NCI-H345 treated with DMSO at 0.1 percent for 48 hours (cell line): Measurements from ENCODE around the gene DRAP1.
A peak's percentile ranks its signal among the peaks of the same experiment; 100 is the strongest.
"Not testable (repeated sequence)": the region's sequence is repeated elsewhere in the genome, so short reads cannot be mapped to it uniquely, and the experiment has no call there.

Source experiments
- DNase-seq: peaks from one replicate; lab custom pipeline; 2025; ENCODE audit not compliant: unreplicated experiment; lab: John Stamatoyannopoulos, UW

The DRAP1 gene

DNA sequence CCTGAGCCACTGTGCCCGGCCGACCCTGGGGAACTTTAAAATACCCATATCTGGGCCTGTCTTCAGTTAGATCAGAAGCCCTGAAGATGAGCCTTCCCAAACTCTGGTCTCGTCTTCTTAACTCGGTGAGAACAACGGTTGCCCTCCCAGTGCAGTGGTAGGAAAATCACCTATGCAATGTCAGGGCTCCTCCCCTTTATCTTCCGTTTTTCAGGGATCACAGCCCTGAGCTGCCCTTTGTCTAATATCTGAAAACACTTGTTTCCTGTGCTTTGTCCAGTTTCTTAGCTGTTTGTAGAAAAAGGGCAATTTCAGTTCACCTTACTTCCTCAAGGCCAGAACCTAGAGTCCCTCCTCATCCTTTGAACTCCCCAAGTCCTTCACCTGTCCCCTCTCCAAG lies 9.4 kb downstream of the DRAP1 start:
- no peak for DNase-seq

DNA sequence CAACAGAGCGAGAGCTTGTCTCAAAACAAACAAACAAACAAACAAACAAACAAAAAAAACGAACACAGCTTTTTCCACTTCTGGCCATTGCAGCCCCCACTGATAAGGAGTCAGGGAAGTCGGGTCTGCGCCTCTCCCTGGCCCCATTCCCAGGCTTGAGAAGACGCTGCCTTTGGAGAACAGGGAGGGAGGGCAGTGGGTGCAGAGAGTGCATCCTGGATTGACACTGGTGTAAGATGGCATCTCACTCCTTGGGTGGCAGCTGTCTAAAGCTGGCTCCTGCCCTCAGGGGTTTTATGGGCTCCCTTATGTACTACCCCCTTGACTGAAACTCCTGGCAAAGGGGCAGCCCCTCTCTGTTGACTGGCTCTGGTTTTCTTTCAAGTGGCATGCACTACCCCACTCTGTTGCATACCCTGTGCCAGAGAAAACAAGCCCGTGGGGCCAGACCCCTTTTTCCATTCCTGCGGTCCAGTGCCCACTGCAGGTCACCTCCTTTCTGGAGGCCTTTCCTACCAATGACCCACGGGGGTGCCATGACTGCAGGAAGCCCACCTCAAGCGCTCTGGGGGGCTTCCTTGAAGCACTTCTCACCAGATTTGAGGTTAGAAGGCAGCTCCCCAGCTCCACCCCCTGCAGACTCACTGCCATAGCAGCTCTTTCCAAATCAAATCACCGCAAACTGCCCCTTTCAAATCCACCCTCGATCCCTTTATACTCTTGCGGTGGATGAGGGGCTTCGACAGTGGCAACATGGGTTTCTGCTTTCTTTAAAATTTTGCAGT lies 12.7 kb downstream of the DRAP1 start:
- DNase-seq, result no peak

DNA sequence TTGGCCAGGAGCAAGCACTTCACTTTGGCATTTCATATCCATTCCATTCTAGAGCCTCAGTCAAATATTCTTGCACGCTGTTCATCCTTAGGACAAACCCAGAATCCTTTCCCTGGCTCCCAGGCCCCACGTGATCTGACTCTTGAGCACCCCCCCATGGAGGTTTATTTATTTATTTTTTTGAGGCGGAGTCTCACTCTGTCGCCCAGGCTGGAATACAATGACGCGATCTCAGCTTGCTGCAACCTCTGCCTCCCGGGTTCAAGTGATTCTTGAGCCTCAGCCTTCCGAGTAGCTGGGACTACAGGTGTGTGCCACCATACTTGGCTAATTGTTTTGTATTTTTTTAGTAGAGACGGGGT lies 13.3 kb downstream of the DRAP1 start:
- DNase-seq, result peak; percentile 7

DNA sequence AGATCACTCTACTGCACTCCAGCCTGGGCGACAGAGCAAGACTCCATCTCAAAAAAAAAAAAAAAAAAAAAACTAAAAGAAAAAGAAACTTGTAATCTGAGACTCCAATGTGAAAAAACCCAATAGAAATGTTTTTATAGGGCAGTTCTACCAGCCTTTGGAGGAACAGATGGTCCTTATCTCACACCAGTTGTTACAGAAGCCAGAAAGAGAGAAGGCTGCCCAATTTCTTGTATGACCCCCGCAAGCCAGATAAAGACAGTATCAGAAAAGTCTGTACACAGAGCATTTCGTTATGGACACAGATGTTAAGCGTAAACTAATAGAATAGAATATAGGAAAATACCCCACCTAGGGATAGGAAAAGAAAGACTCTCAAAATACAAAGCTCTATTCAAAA lies 14.8 kb downstream of the DRAP1 start:
- no peak for DNase-seq

DNA sequence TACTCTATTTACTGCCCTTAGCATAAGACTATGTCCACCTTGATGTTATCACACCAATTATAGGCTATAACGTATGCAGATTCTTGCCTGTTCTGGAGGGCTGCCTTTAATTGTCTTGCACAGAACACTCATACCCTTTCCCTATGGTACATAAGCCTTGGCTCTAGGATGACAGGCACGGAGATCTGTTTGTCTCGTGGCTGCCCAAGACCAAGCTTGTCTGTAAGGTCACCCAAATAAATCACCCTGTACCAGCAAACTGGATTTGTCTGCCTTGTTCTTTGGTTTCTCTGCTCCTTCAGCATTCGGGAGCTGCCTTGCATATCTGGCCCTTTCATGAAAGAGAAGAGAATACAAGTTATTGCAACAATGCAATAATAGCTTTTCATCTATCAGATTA lies 18.5 kb downstream of the DRAP1 start:
- DNase-seq, result no peak

DNA sequence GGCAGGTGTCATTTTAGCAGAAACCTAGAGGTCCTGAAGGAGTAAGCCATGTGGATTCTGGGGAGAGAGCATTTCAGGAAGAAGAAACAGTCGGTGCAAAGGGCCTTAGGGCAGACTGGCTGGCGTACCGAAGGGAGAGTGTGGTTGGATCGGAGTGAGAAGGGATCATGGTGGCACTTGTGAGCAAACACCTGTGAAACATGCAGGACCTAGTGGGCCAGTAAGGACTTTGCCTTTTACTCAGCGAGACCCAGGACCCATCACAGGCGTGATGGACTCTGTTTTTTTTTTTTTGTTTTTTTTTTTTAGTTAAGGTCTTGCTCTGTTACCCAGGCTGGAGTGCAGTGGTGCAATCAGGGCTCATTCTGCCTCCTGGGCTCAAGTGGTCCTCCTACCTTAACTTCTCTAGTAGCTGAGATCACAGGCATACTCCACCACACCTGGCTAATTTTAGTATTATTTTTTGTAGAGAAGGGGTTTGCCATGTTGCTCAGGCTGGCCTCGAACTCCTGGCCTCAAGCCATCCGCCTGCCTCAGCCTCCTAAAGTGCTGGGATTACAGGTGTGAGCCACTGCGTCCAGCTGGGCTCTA lies 22.6 kb downstream of the DRAP1 start:
- no peak for DNase-seq

DNA sequence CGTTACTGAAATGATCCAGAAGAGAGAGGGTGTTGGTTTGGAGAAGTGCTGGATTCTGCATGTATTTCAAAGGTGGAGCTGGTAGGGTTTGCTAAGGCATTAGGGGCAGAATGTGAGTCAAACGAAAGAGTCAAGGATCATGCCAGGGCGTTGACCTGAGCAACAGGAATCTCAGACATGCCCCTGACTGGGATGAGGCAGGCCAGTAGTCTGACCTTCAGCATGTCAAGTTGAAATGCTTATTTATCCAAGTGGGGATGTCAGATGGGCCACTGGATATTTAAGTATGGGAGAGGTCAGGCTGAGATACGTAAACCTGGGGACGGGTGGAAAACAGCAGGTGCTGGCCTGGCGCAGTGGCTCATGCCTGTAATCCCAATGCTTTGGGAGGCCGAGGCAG lies 23.3 kb downstream of the DRAP1 start:
- DNase-seq, result no peak

DNA sequence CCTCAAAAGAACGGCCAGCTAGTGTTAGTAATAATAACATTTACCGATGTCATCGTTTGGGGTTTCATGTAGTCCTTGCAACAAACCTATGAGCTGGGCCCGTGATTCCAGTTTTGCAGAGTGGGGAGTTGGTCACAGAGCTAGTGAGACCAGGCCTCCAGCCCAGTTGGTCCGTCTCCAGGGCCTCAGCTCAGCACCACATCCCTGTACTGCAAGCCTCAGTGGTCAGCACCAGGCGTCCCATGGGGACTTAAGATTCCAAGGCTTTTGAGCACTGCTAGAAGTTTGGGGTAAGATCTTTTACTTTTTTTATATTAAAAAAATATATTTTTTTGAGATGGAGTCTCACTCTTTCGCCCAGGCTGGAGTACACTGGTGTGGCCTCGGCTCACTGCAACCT lies 25.0 kb downstream of the DRAP1 start:
- no peak for DNase-seq

DNA sequence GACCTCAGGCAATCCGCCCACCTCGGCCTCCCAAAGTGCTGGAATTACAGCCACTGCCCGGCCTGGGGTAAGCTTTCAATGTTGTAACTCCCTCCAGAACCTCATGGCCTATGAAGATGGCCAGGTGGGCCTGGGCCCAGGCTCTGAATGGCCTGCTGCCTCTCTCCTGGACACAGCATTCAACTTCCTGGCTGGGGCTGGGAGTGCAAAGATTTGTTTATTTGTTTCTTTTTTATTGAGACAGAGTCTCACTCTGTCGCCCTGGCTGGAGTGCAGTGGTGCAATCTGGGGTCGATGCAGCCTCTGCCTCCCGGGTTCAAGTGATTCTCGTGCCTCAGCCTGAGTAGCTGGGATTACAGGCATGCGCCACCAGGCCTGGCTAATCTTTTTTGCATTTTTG lies 25.5 kb downstream of the DRAP1 start:
- no peak for DNase-seq

DNA sequence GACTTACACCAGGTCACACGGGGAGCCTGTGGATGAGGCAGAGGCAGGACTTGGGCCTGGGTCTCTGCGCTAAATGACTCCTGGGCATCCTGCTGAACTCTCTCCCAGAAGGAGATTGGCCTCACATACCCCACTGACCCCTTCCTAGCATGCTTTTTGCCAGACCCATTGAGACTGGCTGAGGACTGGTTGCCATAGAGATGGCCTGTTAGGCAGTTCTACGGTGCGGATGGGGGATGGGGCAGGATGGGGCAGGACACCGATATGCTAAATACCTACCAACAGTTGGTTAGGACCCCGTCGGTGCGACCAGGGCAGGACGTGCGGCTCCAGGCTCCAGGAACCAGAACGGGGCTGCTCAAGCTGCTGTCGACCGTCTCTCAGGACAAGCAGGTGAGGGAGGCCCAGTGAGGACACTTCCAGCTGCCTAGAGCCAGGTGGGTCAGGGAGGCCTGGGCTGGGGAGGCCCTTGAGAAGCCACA lies 26.2 kb downstream of the DRAP1 start, which contains the start of gene TSGA10IP:
TSGA10IP (plus strand) TSS at position 51 of the 482 bp plus-strand sequence; CDS start at position 247, 196 bp downstream.
- no peak for DNase-seq

DNA sequence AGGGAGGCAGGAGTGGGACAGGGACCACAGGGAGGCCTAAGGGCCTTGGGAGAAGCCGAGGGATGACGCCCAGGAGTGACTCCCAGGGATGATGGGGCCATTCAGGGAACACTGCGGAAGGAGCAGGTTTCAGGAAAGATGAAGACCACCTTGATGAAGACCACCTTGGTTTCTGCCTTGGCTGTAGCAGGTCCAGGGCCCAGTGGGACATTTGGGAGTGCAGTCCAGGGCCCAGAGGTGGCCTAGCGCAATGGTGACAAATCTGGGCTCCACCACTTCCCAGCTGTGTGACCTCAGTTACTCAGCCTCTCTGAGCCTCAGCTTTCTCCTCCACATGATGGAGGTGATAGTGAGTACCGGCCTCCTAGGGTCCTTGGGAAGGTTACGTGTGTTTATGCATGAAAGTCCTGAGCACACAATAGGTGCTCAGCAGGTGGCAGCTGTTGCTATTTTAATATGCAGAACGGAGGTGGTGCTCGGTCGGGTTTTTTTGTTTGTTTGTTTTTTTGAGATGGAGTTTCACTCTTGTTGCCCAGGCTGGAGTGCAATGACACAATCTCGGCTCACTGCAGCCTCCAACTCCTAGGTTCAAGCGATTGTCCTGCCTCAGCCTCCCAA lies 26.8 kb downstream of the DRAP1 start:
- DNase-seq, result no peak

DNA sequence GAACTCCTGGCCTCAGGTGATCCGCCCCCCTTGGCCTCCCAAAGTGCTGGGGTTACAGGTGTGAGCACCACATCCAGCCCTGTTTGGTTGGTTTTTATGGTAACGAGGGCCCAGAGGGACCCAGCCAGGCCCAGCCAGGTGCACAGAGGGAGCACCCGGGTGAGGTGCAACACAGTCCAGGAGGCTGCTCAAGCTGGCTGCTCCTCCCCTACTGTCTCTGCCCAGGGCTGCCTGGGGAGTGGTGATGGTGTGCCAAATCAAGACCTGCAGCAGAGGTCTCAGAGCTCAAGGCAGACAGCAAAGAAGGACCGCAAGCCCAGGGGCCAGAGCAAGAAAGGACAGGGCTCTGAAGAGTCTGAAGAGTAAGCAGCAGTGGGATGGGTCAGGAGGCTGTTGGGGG lies 27.4 kb downstream of the DRAP1 start:
- no peak for DNase-seq

DNA sequence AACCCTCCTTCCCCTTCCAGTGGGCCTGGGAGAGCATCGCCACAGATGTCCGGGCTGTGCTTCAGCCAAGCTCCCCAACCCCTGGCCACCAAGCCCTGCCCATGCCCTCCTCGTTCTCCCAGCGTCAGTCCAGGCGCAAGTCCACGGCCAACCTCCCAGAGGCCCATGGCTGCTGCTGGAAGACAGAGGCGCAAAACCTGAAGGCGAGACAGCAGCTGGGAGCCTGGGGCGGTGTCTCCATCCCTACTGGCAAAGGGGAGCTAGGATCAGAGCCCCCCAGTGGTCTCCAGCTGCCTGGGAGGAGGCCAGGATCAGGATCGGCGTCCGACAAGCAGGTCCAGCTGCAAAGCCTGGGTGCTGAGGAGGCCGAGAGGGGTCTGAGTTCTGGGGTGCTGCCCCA lies 27.9 kb downstream of the DRAP1 start:
- DNase-seq, result no peak

DNA sequence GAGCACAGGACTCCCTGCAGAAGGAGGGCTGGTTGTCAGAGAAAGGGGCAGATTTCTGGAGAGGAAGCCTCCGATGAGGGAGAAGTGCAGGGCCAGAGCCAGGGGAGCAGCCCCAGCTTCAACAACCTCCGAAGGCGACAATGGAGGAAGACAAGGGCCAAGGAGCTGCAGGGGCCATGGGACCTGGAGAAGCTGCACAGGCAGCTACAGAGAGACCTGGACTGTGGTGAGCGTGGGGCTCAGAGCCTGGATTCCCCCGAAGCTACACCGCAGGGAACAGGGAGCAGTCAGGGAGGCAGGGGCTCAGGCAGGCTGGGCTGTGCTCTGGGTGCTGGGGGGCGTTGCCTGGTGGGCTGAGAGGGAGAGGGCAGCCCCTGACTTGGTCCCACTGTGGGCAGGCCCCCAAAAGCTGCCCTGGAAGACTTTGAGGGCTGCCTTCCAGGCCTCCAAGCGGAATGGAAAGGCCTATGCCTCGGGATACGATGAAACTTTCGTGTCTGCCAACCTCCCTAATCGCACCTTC lies 28.4 kb downstream of the DRAP1 start:
- DNase-seq, result no peak

DNA sequence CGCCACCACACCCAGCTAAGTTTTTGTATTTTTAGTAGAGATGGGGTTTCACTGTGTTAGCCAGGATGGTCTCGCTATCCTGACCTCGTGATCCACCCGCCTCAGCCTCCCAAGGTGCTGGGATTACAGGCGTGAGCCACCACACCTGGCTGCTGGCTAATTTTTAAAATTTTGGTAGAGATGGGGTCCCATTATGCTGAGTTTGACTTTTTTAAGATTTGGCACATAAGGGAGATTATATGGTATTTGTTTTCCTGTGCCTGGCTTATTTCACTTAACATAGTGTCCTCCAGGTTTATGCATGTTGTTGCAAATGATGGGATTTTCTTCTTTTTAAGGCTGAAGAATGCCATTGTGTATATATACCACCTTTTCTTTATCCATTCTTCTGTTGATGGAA lies 31.5 kb downstream of the DRAP1 start:
- not testable (repeated sequence) for DNase-seq

DNA sequence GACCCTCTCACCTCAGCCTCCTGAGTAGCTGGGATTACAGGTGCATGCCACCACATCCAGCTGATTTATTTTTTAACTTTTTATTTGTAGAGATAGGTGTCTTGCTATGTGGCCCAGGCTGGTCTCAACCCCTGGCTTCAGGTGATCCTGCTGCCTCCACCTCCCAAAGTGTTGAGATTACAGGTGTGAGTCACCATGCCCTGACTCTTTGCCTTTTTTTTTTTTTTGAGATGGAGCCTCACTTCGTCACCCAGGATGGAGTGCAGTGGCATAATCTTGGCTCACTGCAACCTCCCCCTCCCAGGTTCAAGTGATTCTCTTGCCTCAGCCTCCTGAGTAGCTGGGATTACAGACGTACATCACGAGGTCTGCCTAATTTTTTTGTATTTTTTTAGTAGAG lies 32.4 kb downstream of the DRAP1 start:
- not testable (repeated sequence) for DNase-seq

DNA sequence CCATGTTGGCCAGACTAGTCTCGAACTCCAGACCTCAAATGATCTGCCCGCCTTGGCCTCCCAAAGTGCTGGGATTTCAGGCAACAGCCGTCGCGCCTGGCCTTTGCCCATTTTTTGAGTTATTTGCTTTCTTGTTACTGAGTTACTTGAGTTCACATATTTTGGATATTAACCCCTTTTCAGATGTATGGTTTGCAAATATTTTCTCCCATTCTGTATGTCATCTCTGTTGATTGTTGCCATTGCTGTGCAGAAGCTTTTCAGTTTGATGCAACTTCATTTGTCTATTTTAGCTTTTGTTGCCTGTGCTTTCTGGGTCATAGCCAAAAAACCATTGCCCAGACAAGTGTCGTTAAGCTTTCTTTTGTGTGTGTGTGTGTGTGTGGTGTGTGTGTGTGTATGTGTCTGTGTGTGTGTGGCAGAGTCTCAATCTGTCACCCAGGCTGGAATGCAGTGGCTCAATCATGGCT lies 32.9 kb downstream of the DRAP1 start:
- DNase-seq, result no peak

DNA sequence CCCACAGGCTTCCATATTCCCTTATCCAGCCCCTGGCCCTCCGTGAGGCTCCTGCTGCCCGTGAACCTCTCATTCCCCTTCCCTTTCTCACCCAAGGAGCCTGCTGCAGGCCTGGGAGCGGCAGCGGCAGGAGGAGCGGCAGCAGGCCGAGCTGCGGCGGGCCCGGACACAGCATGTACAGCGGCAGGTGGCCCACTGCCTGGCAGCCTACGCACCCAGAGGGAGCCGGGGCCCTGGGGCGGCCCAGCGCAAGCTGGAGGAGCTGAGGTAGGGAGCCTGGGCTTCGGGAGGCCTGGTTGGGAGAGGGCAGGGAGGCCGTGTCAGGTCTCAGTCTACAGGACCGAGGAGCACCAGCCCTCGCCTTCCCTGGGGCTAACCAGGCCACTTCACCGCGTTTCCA lies 34.2 kb downstream of the DRAP1 start:
- DNase-seq, result no peak

DNA sequence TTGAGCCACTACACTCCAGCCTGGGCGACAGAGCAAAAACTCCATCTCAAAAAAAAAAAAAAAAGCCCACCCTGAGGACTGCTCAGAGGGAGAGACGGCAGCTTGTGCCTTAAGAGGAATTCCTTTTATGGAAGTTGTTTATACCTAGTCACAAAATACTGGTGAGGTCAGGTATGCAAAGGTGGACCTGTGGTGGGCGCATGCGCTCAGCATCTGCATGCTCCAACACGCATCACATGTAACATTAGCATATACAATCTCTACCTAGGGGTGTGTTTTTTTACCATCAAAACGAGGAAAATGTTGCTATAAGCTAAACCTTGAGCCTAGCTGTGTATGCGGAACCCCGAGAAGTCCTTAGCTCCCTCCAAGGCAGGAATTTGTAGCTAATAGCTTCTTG lies 35.5 kb downstream of the DRAP1 start:
- DNase-seq, result no peak

DNA sequence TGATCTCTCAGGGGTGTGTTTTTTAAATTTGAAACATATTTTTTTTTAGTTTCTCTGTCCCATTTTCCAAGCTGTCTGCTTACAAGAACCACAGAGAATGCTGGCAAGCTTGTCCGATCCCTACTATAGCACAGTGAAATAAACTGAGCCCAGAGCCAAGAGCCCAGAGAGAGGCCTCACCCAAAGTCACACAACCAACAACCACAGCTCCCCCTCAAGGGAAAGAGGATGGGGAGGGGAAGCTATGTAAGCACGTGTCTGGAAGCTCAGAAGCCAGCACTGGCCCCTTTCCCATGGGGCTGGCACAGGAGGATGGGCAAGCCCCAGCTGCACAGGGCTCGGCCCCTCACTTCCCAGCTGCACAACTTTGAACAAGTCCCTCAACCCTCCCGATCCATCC lies 39.1 kb downstream of the DRAP1 start:
- no peak for DNase-seq

DNA sequence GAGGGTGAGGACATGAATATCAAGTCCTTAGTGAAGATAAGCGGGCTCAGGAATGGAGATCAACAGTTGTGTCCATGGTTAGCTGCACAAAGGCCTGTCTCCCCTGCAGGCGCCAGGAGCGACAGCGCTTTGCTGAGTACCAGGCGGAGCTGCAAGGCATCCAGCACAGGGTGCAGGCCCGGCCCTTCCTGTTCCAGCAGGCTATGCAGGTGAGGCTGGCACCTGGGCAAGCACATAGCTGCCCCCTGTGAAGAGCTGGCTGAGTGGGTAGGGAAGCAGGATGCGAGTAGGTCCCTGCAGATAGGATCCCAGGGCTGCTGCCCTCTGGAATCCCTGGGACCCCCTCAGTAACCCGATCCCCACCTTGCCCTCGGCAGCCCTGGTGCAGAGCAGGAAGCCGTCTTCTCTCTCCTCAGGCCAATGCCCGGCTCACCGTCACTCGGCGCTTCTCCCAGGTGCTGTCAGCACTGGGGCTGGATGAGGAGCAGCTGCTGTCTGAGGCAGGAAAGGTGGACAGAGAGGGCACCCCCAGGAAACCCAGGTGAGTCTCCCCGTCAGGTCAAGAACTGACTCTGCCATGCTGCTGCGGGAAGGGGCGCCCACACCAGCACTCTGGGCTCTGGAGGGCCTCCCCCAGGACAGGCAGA lies 39.7 kb downstream of the DRAP1 start:
- DNase-seq, result no peak
